Mammary epithelial cell (primary cell): ENCODE results near the gene CEP120.

ENCODE experiments used
- EZH2 ChIP-seq: IDR thresholded peaks from 2 replicates; pipeline ENCODE4 v1.6.1; 2012; ENCODE audit warnings: low read length, inconsistent platforms, borderline replicate concordance
- TF ChIP-seq, protein P1 (sequence below), 2 donors: IDR thresholded peaks in 1 of 2; conservative IDR thresholded peaks in 1 of 2; 2 replicates each; pipeline ENCODE4 v1.5.1; 2011 to 2012; ENCODE audit warnings: inconsistent platforms in 2 of 2, low read length in 2 of 2, mild to moderate bottlenecking in 2 of 2, control low read depth in 1 of 2, low read depth in 1 of 2; ENCODE audit not compliant: insufficient read depth in 1 of 2; ENCODE audit errors: extremely low read depth in 1 of 2

- TF ChIP-seq, protein P1, sequence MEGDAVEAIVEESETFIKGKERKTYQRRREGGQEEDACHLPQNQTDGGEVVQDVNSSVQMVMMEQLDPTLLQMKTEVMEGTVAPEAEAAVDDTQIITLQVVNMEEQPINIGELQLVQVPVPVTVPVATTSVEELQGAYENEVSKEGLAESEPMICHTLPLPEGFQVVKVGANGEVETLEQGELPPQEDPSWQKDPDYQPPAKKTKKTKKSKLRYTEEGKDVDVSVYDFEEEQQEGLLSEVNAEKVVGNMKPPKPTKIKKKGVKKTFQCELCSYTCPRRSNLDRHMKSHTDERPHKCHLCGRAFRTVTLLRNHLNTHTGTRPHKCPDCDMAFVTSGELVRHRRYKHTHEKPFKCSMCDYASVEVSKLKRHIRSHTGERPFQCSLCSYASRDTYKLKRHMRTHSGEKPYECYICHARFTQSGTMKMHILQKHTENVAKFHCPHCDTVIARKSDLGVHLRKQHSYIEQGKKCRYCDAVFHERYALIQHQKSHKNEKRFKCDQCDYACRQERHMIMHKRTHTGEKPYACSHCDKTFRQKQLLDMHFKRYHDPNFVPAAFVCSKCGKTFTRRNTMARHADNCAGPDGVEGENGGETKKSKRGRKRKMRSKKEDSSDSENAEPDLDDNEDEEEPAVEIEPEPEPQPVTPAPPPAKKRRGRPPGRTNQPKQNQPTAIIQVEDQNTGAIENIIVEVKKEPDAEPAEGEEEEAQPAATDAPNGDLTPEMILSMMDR (conservative IDR thresholded peaks at IDR 0.05 in 1 of 2, IDR thresholded peaks at IDR 0.05 in 1 of 2; ENCODE audit: extremely low read depth in 1 of 2, insufficient read depth in 1 of 2, low read depth in 1 of 2, low read length in 2 of 2): no peak
- TF ChIP-seq EZH2: no peak
These were observed 118.4 kb downstream of the CEP120 start for GRCh38 chr5:123304777-123305316.
